Esophagus muscularis mucosa (tissue), 4 donors: Measurements from ENCODE around the gene FMN2. TPM values are rescaled to one million over a fixed set of nuclear protein-coding genes. Genes with fewer than 3 reads are reported as not detected.

Experiments
- DNase-seq: peaks from one replicate; pipeline ENCODE4 v3.0.0-alpha.2; 2017; ENCODE audit errors: extremely low spot score
- H3K27ac ChIP-seq, 4 donors: fragments of 200-600 bp; sonication (generic); replicated peaks in 1 of 4; 1 replicate in 3 of 4; 2 replicates in 1 of 4; pipeline ENCODE4 v1.5.1; 2016 to 2019; ENCODE audit warnings: mild to moderate bottlenecking in 1 of 4
- H3K27me3 ChIP-seq, 4 donors: fragments of 200-600 bp; sonication (generic); one replicate each; pipeline versions ENCODE4 v1.5.1 to v1.6.0; 2016 to 2019
- H3K36me3 ChIP-seq, 4 donors: fragments of 200-600 bp; sonication (generic); one replicate each; pipeline ENCODE4 v1.5.1; 2016 to 2019
- H3K4me1 ChIP-seq, 4 donors: fragments of 200-600 bp; sonication (generic); one replicate each; pipeline ENCODE4 v1.5.1; 2016 to 2019
- H3K4me3 ChIP-seq, 4 donors: fragments of 200-600 bp; sonication (generic); 1 replicate in 2 of 4; 2 replicates in 2 of 4; pipeline ENCODE4 v1.5.1; 2016 to 2019; ENCODE audit warnings: mild to moderate bottlenecking in 4 of 4, moderate library complexity in 1 of 4
- H3K9me3 ChIP-seq, 4 donors: fragments of 200-600 bp; sonication (generic); 1 replicate in 3 of 4; 2 replicates in 1 of 4; pipeline ENCODE4 v1.5.1; 2016 to 2019
- EP300 ChIP-seq: sonication (generic); formaldehyde crosslinking; IDR thresholded peaks from one replicate; pipeline ENCODE4 v1.6.1; 2017; ENCODE audit warnings: antibody characterized with exemption
- POLR2A ChIP-seq: fragments of 450-650 bp; IDR thresholded peaks from one replicate; pipeline ENCODE4 v1.6.1; 2017; ENCODE audit warnings: antibody characterized with exemption, moderate library complexity, mild to moderate bottlenecking, low read depth
- POLR2AphosphoS5 ChIP-seq, 2 donors: sonication (generic); formaldehyde crosslinking; IDR thresholded peaks; one replicate each; pipeline ENCODE4 v1.6.1; 2017; ENCODE audit warnings: antibody characterized with exemption in 2 of 2
- WGBS: methylation state at CpG from one replicate; pipeline ENCODE4 v1.1.5; 2018; 5-methylcytosine and 5-hydroxymethylcytosine counted together
- intact Hi-C: fragments of 100-400 bp; cut with DNase I; formaldehyde crosslinking; loops from one replicate; pipeline ENCODE4 v1.15.1; 2023
- total RNA-seq, 4 donors: library from RNA; depleted of rRNA; stranded (reverse); fragments of >200 nt; gene quantifications; one replicate each; pipeline versions ENCODE4 v1.1.0 to v1.2.1, GENCODE V29; 2016
- TF ChIP-seq, protein P1 (sequence below), 3 experiments: fragments of 200-600 bp in 2 of 3; fragments of 450-650 bp in 1 of 3; sonication (generic) in 2 of 3; IDR thresholded peaks; one replicate each; pipeline ENCODE4 v1.5.1; 2017 to 2019; ENCODE audit warnings: antibody characterized with exemption in 3 of 3, mild to moderate bottlenecking in 2 of 3, moderate library complexity in 1 of 3

FMN2 gene
- total RNA-seq, 4 donors from 2014 or later, result 0.32 to 2.5 (median 1.4) TPM

DNA sequence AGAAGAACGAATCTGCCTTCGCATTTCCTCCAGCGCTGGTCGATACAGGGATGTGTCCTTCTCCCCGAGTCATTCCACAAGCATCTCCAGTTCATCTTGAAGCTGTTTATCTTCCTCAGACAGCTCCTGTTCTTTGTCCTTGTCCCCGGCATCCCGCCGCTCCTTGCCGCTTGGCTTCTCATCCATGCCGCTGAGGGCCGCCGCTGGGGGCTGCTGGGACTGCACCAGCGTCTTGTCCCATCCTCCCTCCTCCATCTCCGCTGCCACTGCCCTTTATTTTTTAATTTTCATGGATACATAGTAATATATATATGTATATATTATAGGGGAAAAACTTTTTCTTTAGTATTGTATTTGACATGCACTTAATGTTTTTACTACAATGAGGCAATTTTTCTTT is 53.4 kb downstream of the FMN2 start:
- H3K27me3 ChIP-seq, result no peaks in the 10 kb centered on the region
- intact Hi-C loops, result loop anchor here (5.0 kb wide), 1 partner anchor 118 kb away; no protein-coding TSS in a partner anchor
- no peak for DNase-seq
- H3K4me1 ChIP-seq, result no peaks in the 10 kb centered on the region
- H3K9me3 ChIP-seq, result no peaks in the 10 kb centered on the region
- 94% methylated on average over 14 of the region's 14 CpGs for WGBS
- no peak overlapping the region for H3K4me3 ChIP-seq
- no peaks in the 10 kb centered on the region for H3K36me3 ChIP-seq
- TF ChIP-seq EP300 (no peak), POLR2A (no peak), POLR2AphosphoS5 (IDR thresholded peaks at IDR 0.05) (no peak)
- TF ChIP-seq, protein P1, sequence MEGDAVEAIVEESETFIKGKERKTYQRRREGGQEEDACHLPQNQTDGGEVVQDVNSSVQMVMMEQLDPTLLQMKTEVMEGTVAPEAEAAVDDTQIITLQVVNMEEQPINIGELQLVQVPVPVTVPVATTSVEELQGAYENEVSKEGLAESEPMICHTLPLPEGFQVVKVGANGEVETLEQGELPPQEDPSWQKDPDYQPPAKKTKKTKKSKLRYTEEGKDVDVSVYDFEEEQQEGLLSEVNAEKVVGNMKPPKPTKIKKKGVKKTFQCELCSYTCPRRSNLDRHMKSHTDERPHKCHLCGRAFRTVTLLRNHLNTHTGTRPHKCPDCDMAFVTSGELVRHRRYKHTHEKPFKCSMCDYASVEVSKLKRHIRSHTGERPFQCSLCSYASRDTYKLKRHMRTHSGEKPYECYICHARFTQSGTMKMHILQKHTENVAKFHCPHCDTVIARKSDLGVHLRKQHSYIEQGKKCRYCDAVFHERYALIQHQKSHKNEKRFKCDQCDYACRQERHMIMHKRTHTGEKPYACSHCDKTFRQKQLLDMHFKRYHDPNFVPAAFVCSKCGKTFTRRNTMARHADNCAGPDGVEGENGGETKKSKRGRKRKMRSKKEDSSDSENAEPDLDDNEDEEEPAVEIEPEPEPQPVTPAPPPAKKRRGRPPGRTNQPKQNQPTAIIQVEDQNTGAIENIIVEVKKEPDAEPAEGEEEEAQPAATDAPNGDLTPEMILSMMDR (IDR thresholded peaks at IDR 0.05), result no peak
- no peak overlapping the region for H3K27ac ChIP-seq

DNA sequence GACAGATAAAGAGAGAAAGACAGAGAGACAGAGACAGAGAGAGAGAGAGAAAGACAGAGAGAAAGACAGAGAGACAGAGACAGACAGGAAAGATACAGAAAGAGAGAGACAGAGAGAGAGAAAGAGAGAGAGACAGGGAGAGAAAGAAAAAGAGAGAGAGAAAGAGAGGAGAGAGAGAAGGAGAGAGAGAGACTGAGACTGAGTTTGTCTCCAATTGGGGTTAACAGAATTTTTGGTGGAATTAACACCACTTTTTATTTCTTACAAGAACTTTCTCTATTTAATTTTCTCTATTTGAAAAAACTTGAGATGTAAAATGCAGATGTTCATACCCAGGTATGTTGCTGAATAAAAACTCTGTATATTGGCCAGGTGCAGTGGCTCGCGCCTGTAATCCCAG is 56.6 kb downstream of the FMN2 start:
- no peaks in the 10 kb centered on the region for H3K4me1 ChIP-seq
- no peaks in the 10 kb centered on the region for H3K36me3 ChIP-seq
- 100% methylated on average over 2 of the region's 2 CpGs for WGBS
- intact Hi-C loops, result loop anchor here (5.0 kb wide), 1 partner anchor 121 kb away; no protein-coding TSS in a partner anchor
- no peak overlapping the region for H3K4me3 ChIP-seq
- H3K27me3 ChIP-seq, result no peaks in the 10 kb centered on the region
- no peaks in the 10 kb centered on the region for H3K9me3 ChIP-seq
- H3K27ac ChIP-seq, result no peak overlapping the region
- DNase-seq, result no peak
- TF ChIP-seq, protein P1 (IDR thresholded peaks at IDR 0.05), result no peak
- TF ChIP-seq POLR2A (no peak), EP300 (no peak), POLR2AphosphoS5 (IDR thresholded peaks at IDR 0.05) (no peak)

DNA sequence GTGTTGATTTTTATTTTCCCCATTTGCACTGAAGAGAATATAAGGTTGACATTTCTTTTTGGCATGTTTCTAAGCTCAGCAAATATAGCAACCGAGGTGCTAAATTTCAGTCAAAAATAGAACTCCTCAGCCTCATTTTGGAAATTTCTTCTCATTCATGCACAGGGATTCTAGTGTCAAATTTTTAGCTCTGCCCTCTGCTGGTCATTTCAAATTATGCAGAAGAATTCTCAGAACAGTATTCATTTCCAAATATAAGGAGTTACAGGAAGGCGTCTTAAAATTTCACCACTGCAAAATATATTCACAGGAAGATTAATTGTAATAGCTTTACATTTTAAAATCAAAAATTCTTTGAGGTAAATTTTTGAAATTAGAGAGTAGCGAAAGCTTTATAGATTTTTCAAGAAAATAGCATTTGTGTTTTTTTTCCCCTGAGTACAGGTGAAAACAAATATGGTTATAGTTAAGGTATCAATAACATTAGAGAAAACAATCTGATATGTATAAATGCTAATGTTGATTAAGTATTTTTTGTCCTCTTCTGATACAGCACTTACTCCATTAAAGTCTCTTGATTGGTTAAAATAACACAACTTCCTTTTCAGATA is 57.9 kb downstream of the FMN2 start:
- WGBS, result 53% methylated on average over 3 of the region's 3 CpGs
- Histone ChIP-seq H3K36me3 (no peaks in the 10 kb centered on the region), H3K27ac (no peak overlapping the region), H3K27me3 (no peaks in the 10 kb centered on the region), H3K4me1 (no peaks in the 10 kb centered on the region), H3K4me3 (no peak overlapping the region), H3K9me3 (no peaks in the 10 kb centered on the region)
- DNase-seq, result no peak
- TF ChIP-seq EP300, result no peak
- TF ChIP-seq, protein P1 (IDR thresholded peaks at IDR 0.05), result peak; percentile 35 to 75 (median 41)
- intact Hi-C loops, result loop anchor here (5.0 kb wide), 1 partner anchor 122 kb away; no protein-coding TSS in a partner anchor

DNA sequence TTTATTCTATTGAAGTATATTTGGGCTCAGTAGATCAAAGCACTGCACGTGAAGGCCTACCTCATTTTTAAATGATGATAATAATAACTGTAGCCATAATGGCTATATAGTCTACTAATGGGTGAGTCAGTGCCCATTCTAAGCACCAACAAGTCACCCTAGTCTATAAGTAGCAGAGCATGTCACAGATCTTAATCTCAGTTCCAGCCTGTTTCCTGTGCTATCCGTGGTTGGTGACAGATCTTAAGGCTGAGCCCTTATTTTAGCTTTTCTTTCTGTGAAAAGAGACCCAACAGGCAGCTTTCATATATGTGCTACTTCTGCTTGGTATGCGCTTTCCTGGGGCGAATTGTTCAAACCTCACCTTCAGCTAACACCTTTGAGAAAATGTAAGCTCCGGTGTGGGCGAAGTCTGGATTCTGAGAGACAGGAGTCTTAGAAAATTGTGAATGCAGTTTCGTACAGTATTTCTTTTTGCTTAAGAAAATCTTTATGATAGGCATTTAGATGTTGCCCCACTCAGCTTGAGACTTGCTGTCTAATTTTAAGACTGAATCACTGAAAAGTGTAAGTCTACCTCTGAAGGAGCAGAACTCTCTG is 59.6 kb downstream of the FMN2 start:
- Histone ChIP-seq H3K36me3 (no peaks in the 10 kb centered on the region), H3K27me3 (no peaks in the 10 kb centered on the region), H3K4me1 (no peaks in the 10 kb centered on the region), H3K27ac (no peak overlapping the region), H3K4me3 (no peak overlapping the region), H3K9me3 (no peaks in the 10 kb centered on the region)
- WGBS, result 81% methylated on average over 7 of the region's 7 CpGs
- TF ChIP-seq EP300, result no peak
- no peak for TF ChIP-seq POLR2A
- TF ChIP-seq POLR2AphosphoS5 (IDR thresholded peaks at IDR 0.05), result no peak
- TF ChIP-seq, protein P1 (IDR thresholded peaks at IDR 0.05), result no peak
- DNase-seq, result no peak
- intact Hi-C loops, result no loop called here
